Fibroblast of mammary gland (primary cell): Measurements from ENCODE around the gene MEP1B.
A peak's percentile ranks its signal among the peaks of the same experiment; 100 is the strongest.

ENCODE experiments used
- DNase-seq: peaks from one replicate; pipeline ENCODE4 v3.0.0-alpha.2; 2010; ENCODE audit warnings: low read depth
- H3K4me3 ChIP-seq: 2 replicates; pipeline ENCODE4 v1.5.1; 2011; ENCODE audit warnings: low read depth, mild to moderate bottlenecking, low read length, moderate library complexity; ENCODE audit not compliant: control insufficient read depth
- CTCF ChIP-seq: conservative IDR thresholded peaks from 2 replicates; pipeline ENCODE4 v1.5.1; 2011; ENCODE audit warnings: low read depth, low read length, inconsistent platforms; ENCODE audit not compliant: control insufficient read depth, insufficient read depth

The MEP1B gene

GRCh38 chr18:32261003-32261402 lies 71.2 kb downstream of the MEP1B start:
- no peak for DNase-seq
- H3K4me3 ChIP-seq = no peak overlapping the region
- TF ChIP-seq CTCF = peak; percentile 25

- no peak for DNase-seq
- no peak for TF ChIP-seq CTCF
- H3K4me3 ChIP-seq = no peak overlapping the region
Observed at GRCh38 chr18:32262092-32262491, 72.3 kb downstream of the MEP1B start.

GRCh38 chr18:32264401-32264800 lies 74.6 kb downstream of the MEP1B start:
- H3K4me3 ChIP-seq = no peak overlapping the region
- no peak for DNase-seq
- TF ChIP-seq CTCF = no peak

GRCh38 chr18:32267463-32267862 lies 77.6 kb downstream of the MEP1B start:
- H3K4me3 ChIP-seq = no peak overlapping the region
- no peak for DNase-seq
- no peak for TF ChIP-seq CTCF
